SH-SY5Y (cell line): ENCODE data around the gene MACROD2.

ENCODE experiments used
- GATA2 ChIP-seq: IDR thresholded peaks from 2 replicates; pipeline ENCODE4 v1.6.1; 2011; ENCODE audit warnings: mild to moderate bottlenecking, low read depth, low read length
- GATA3 ChIP-seq: IDR thresholded peaks from 2 replicates; pipeline ENCODE4 v1.6.1; 2011; ENCODE audit warnings: low read depth, mild to moderate bottlenecking, low read length, moderate library complexity

- TF ChIP-seq GATA2 (no peak), GATA3 (no peak)
These were observed 1923.8 kb downstream of the MACROD2 start for GRCh38 chr20:15919118-15919517.
